Fibroblast of lung (primary cell): Measurements from ENCODE around the gene UAP1L1. TPM values are rescaled to one million over a fixed set of nuclear protein-coding genes. Genes with fewer than 3 reads are reported as not detected.

Experiments used
- DNase-seq, 2 donors: peaks; one replicate each; pipeline versions ENCODE4 v3.0.0 to v3.0.0-alpha.2; 2010; ENCODE audit warnings: low read depth in 2 of 2
- H2AFZ ChIP-seq: 2 replicates; pipeline ENCODE4 v1.5.1; 2012; ENCODE audit warnings: low read length, control low read depth, inconsistent platforms
- H3K27ac ChIP-seq: 2 replicates; pipeline ENCODE4 v1.5.1; 2011; ENCODE audit warnings: low read length, control low read depth; ENCODE audit not compliant: insufficient read depth
- H3K27me3 ChIP-seq: 2 replicates; pipeline ENCODE4 v1.5.1; 2011; ENCODE audit warnings: mild to moderate bottlenecking, low read length; ENCODE audit not compliant: control insufficient read depth, insufficient read depth
- H3K36me3 ChIP-seq: 2 replicates; pipeline ENCODE4 v1.5.1; 2011; ENCODE audit warnings: low read length; ENCODE audit not compliant: control insufficient read depth, insufficient read depth
- H3K4me1 ChIP-seq: 2 replicates; pipeline ENCODE4 v1.5.1; 2011; ENCODE audit warnings: low read length; ENCODE audit not compliant: control insufficient read depth, insufficient read depth; ENCODE audit errors: extremely low read depth
- H3K4me2 ChIP-seq: 2 replicates; pipeline ENCODE4 v1.5.1; 2011; ENCODE audit warnings: low read length, control low read depth; ENCODE audit not compliant: insufficient read depth; ENCODE audit errors: extremely low read depth
- H3K4me3 ChIP-seq, 4 experiments: fragments of 200-600 bp in 1 of 4; sonication (generic) in 1 of 4; replicated peaks in 1 of 4; 2 replicates each; pipeline ENCODE4 v1.5.1; 2011 to 2016; ENCODE audit warnings: low read length in 4 of 4, low read depth in 3 of 4, mild to moderate bottlenecking in 3 of 4, control low read depth in 2 of 4, inconsistent platforms in 1 of 4, mixed read lengths in 1 of 4; ENCODE audit not compliant: insufficient read depth in 1 of 4; ENCODE audit errors: control extremely low read depth in 1 of 4
- H3K79me2 ChIP-seq: 2 replicates; pipeline ENCODE4 v1.5.1; 2012; ENCODE audit warnings: mild to moderate bottlenecking, low read length, inconsistent platforms; ENCODE audit not compliant: control insufficient read depth, insufficient read depth
- H3K9ac ChIP-seq: 2 replicates; pipeline ENCODE4 v1.5.1; 2011; ENCODE audit warnings: mild to moderate bottlenecking, low read length, control low read depth; ENCODE audit not compliant: insufficient read depth
- H3K9me3 ChIP-seq: 2 replicates; pipeline ENCODE4 v1.5.1; 2012; ENCODE audit warnings: low read depth, low read length; ENCODE audit not compliant: control insufficient read depth, insufficient read depth
- H4K20me1 ChIP-seq: 2 replicates; pipeline ENCODE4 v1.5.1; 2011; ENCODE audit warnings: low read length; ENCODE audit not compliant: control insufficient read depth, insufficient read depth; ENCODE audit errors: extremely low read depth
- EZH2 ChIP-seq: IDR thresholded peaks from 2 replicates; pipeline ENCODE4 v1.5.1; 2012; ENCODE audit warnings: low read length, control low read depth, mild to moderate bottlenecking; ENCODE audit errors: missing control alignments
- polyA plus RNA-seq, 2 donors: library from polyadenylated mRNA; depleted of rRNA in 1 of 2; stranded (reverse) in 1 of 2; unstranded in 1 of 2; fragments of >200 nt; gene quantifications; 2 replicates each; pipeline ENCODE4 v1.2.1, GENCODE V29; 2011 to 2012; ENCODE audit warnings: missing spikeins in 1 of 2
- total RNA-seq: library from RNA; depleted of rRNA; stranded (reverse); fragments of >200 nt; gene quantifications from 2 replicates; pipeline ENCODE4 v1.2.1, GENCODE V29; 2014
- TF ChIP-seq, protein P1 (sequence below), 2 donors: IDR thresholded peaks in 1 of 2; conservative IDR thresholded peaks in 1 of 2; 1 replicate in 1 of 2; 2 replicates in 1 of 2; pipeline ENCODE4 v1.5.1; 2011 to 2012; ENCODE audit warnings: low read length in 2 of 2, control low read depth in 1 of 2, inconsistent platforms in 1 of 2, low read depth in 1 of 2, mild to moderate bottlenecking in 1 of 2

UAP1L1 gene
- total and polyA plus RNA-seq, 2 donors (not counting 1 experiment from before 2014, with no cell fraction given), result 16.4 to 21.1 TPM

- peak overlapping the region; percentile 81 for H2AFZ ChIP-seq
- H3K9ac ChIP-seq, result peak overlapping the region; percentile 64
- peaks cover 3% of the 10 kb centered on the region for H3K4me1 ChIP-seq
- no peaks in the 10 kb centered on the region for H3K9me3 ChIP-seq
- H3K36me3 ChIP-seq, result no peaks in the 10 kb centered on the region
- TF ChIP-seq EZH2, result no peak
- TF ChIP-seq, protein P1, sequence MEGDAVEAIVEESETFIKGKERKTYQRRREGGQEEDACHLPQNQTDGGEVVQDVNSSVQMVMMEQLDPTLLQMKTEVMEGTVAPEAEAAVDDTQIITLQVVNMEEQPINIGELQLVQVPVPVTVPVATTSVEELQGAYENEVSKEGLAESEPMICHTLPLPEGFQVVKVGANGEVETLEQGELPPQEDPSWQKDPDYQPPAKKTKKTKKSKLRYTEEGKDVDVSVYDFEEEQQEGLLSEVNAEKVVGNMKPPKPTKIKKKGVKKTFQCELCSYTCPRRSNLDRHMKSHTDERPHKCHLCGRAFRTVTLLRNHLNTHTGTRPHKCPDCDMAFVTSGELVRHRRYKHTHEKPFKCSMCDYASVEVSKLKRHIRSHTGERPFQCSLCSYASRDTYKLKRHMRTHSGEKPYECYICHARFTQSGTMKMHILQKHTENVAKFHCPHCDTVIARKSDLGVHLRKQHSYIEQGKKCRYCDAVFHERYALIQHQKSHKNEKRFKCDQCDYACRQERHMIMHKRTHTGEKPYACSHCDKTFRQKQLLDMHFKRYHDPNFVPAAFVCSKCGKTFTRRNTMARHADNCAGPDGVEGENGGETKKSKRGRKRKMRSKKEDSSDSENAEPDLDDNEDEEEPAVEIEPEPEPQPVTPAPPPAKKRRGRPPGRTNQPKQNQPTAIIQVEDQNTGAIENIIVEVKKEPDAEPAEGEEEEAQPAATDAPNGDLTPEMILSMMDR (conservative IDR thresholded peaks at IDR 0.05 in 1 of 2, IDR thresholded peaks at IDR 0.05 in 1 of 2; ENCODE audit: low read depth in 1 of 2, low read length in 2 of 2), result no peak
- no peaks in the 10 kb centered on the region for H4K20me1 ChIP-seq
- no peaks in the 10 kb centered on the region for H3K27me3 ChIP-seq
- peak overlapping the region; percentile 96 for H3K4me2 ChIP-seq
- DNase-seq, result peak; percentile 92 to 93
- peak overlapping the region; percentile 74 for H3K27ac ChIP-seq
- H3K4me3 ChIP-seq, result peak overlapping the region; percentile 71 to 88 (median 82)
- H3K79me2 ChIP-seq, result peaks cover 17% of the 10 kb centered on the region
These were observed 52.3 kb downstream of the UAP1L1 start for GRCh38 chr9:137129456-137130175.

- DNase-seq, result no peak
- H3K9me3 ChIP-seq, result no peaks in the 10 kb centered on the region
- H3K36me3 ChIP-seq, result no peaks in the 10 kb centered on the region
- H3K4me2 ChIP-seq, result peak overlapping the region; percentile 96
- H4K20me1 ChIP-seq, result no peaks in the 10 kb centered on the region
- H3K4me3 ChIP-seq, result peak overlapping the region; percentile 71 to 88 (median 82)
- H2AFZ ChIP-seq, result peak overlapping the region; percentile 81
- TF ChIP-seq, protein P1 (conservative IDR thresholded peaks at IDR 0.05 in 1 of 2, IDR thresholded peaks at IDR 0.05 in 1 of 2; ENCODE audit: low read depth in 1 of 2, low read length in 2 of 2), result no peak
- TF ChIP-seq EZH2, result no peak
- H3K4me1 ChIP-seq, result peaks cover 3% of the 10 kb centered on the region
- H3K27me3 ChIP-seq, result no peaks in the 10 kb centered on the region
- H3K27ac ChIP-seq, result peak overlapping the region; percentile 74
- H3K79me2 ChIP-seq, result peaks cover 17% of the 10 kb centered on the region
- H3K9ac ChIP-seq, result peak overlapping the region; percentile 64
These were observed 52.9 kb downstream of the UAP1L1 start for GRCh38 chr9:137130176-137130755.

Other genes with a start within 250 kb of the UAP1L1 start
Only the 30 nearest of the 36 such genes appear.
- gene TRAF2, start 191.0 kb upstream of the UAP1L1 start, total RNA-seq, result 8.0 and 8.4 TPM in 2 replicates
- gene TRAF2, start 191.0 kb upstream of the UAP1L1 start, polyA plus RNA-seq, result 3.7 and 4.3 TPM in 2 replicates
- 136 and 166 TPM in 2 replicates for gene FBXW5, start 132.8 kb upstream of the UAP1L1 start, total RNA-seq
- gene FBXW5, start 132.8 kb upstream of the UAP1L1 start, polyA plus RNA-seq, result 31.3 and 39.9 TPM in 2 replicates
- 1.2 TPM in 1 of 2 replicates, not detected in the other for gene C8G, start 132.3 kb upstream of the UAP1L1 start, total RNA-seq
- gene C8G, start 132.3 kb upstream of the UAP1L1 start, polyA plus RNA-seq, result 0.40 TPM in 1 of 2 replicates, not detected in the other
- 0.17 TPM in 1 of 2 replicates, not detected in the other for gene LCN12, start 125.2 kb upstream of the UAP1L1 start, total RNA-seq
- gene LCN12, start 125.2 kb upstream of the UAP1L1 start, polyA plus RNA-seq, result 0.02 TPM in 1 of 2 replicates, not detected in the other
- 89.9 and 90.3 TPM in 2 replicates for gene PTGDS, start 100.0 kb upstream of the UAP1L1 start, total RNA-seq
- gene PTGDS, start 100.0 kb upstream of the UAP1L1 start, polyA plus RNA-seq, result 2.0 and 4.9 TPM in 2 replicates
- gene LCNL1, start 94.5 kb upstream of the UAP1L1 start, total RNA-seq, result 3.3 and 6.3 TPM in 2 replicates
- 0.75 and 1.4 TPM in 2 replicates for gene LCNL1, start 94.5 kb upstream of the UAP1L1 start, polyA plus RNA-seq
- 13.7 and 14.9 TPM in 2 replicates for gene PAXX, start 85.1 kb upstream of the UAP1L1 start, total RNA-seq
- gene PAXX, start 85.1 kb upstream of the UAP1L1 start, polyA plus RNA-seq, result 6.1 and 9.9 TPM in 2 replicates
- gene CLIC3, start 80.9 kb upstream of the UAP1L1 start, total RNA-seq, result 1.3 and 3.5 TPM in 2 replicates
- gene CLIC3, start 80.9 kb upstream of the UAP1L1 start, polyA plus RNA-seq, result 0.98 and 1.5 TPM in 2 replicates
- 13.9 and 21.8 TPM in 2 replicates for gene ABCA2, start 49.3 kb upstream of the UAP1L1 start, total RNA-seq
- gene ABCA2, start 49.3 kb upstream of the UAP1L1 start, polyA plus RNA-seq, result 8.5 and 13.4 TPM in 2 replicates
- gene FUT7, start 45.4 kb upstream of the UAP1L1 start, total RNA-seq, result not detected in 2 replicates
- gene FUT7, start 45.4 kb upstream of the UAP1L1 start, polyA plus RNA-seq, result not detected in 2 replicates
- 10.5 and 15.7 TPM in 2 replicates for gene NPDC1, start 31.3 kb upstream of the UAP1L1 start, total RNA-seq
- 9.0 and 12.1 TPM in 2 replicates for gene NPDC1, start 31.3 kb upstream of the UAP1L1 start, polyA plus RNA-seq
- gene ENTPD2, start 23.5 kb upstream of the UAP1L1 start, total RNA-seq, result under 0.01 TPM in 2 replicates
- not detected in 2 replicates for gene ENTPD2, start 23.5 kb upstream of the UAP1L1 start, polyA plus RNA-seq
- 0.26 and 2.8 TPM in 2 replicates for gene SAPCD2, start 7.0 kb upstream of the UAP1L1 start, total RNA-seq
- gene SAPCD2, start 7.0 kb upstream of the UAP1L1 start, polyA plus RNA-seq, result 0.85 and 2.7 TPM in 2 replicates
- 63.2 and 96.6 TPM in 2 replicates for gene MAN1B1, start 9.5 kb downstream of the UAP1L1 start, total RNA-seq
- 43.0 and 45.5 TPM in 2 replicates for gene MAN1B1, start 9.5 kb downstream of the UAP1L1 start, polyA plus RNA-seq
- 93.0 and 126 TPM in 2 replicates for gene DPP7, start 37.2 kb downstream of the UAP1L1 start, total RNA-seq
- 28.6 and 44.3 TPM in 2 replicates for gene DPP7, start 37.2 kb downstream of the UAP1L1 start, polyA plus RNA-seq
- gene GRIN1, start 61.6 kb downstream of the UAP1L1 start, total RNA-seq, result under 0.01 TPM in 1 of 2 replicates, not detected in the other
- gene GRIN1, start 61.6 kb downstream of the UAP1L1 start, polyA plus RNA-seq, result 0.06 and 0.08 TPM in 2 replicates
- not detected in 2 replicates for gene LRRC26, start 92.5 kb downstream of the UAP1L1 start, total RNA-seq
- gene LRRC26, start 92.5 kb downstream of the UAP1L1 start, polyA plus RNA-seq, result not detected in 2 replicates
- gene TMEM210, start 94.5 kb downstream of the UAP1L1 start, total RNA-seq, result not detected in 2 replicates
- not detected in 2 replicates for gene TMEM210, start 94.5 kb downstream of the UAP1L1 start, polyA plus RNA-seq
- gene ANAPC2, start 111.0 kb downstream of the UAP1L1 start, total RNA-seq, result 15.9 and 18.0 TPM in 2 replicates
- gene ANAPC2, start 111.0 kb downstream of the UAP1L1 start, polyA plus RNA-seq, result 9.1 and 12.3 TPM in 2 replicates
- gene SSNA1, start 111.2 kb downstream of the UAP1L1 start, total RNA-seq, result 56.3 and 58.3 TPM in 2 replicates
- gene SSNA1, start 111.2 kb downstream of the UAP1L1 start, polyA plus RNA-seq, result 37.7 and 51.2 TPM in 2 replicates
- gene TPRN, start 123.2 kb downstream of the UAP1L1 start, total RNA-seq, result 5.1 and 5.8 TPM in 2 replicates
- gene TPRN, start 123.2 kb downstream of the UAP1L1 start, polyA plus RNA-seq, result 1.6 and 2.3 TPM in 2 replicates
- 36.2 and 36.3 TPM in 2 replicates for gene TMEM203, start 128.1 kb downstream of the UAP1L1 start, total RNA-seq
- 38.6 and 44.9 TPM in 2 replicates for gene TMEM203, start 128.1 kb downstream of the UAP1L1 start, polyA plus RNA-seq
- 2.6 and 3.1 TPM in 2 replicates for gene NDOR1, start 128.2 kb downstream of the UAP1L1 start, total RNA-seq
- 2.4 and 5.6 TPM in 2 replicates for gene NDOR1, start 128.2 kb downstream of the UAP1L1 start, polyA plus RNA-seq
- 0.26 and 0.33 TPM in 2 replicates for gene RNF208, start 144.7 kb downstream of the UAP1L1 start, total RNA-seq
- 0.14 and 0.34 TPM in 2 replicates for gene RNF208, start 144.7 kb downstream of the UAP1L1 start, polyA plus RNA-seq
- 0.51 and 0.66 TPM in 2 replicates for gene CYSRT1, start 147.7 kb downstream of the UAP1L1 start, total RNA-seq
- gene CYSRT1, start 147.7 kb downstream of the UAP1L1 start, polyA plus RNA-seq, result 0.19 and 0.25 TPM in 2 replicates
- gene RNF224, start 150.0 kb downstream of the UAP1L1 start, total RNA-seq, result under 0.01 TPM in 1 of 2 replicates, not detected in the other
- gene RNF224, start 150.0 kb downstream of the UAP1L1 start, polyA plus RNA-seq, result not detected in 2 replicates
- not detected in 2 replicates for gene SLC34A3, start 153.4 kb downstream of the UAP1L1 start, total RNA-seq
- not detected in 2 replicates for gene SLC34A3, start 153.4 kb downstream of the UAP1L1 start, polyA plus RNA-seq
- gene TUBB4B, start 163.8 kb downstream of the UAP1L1 start, total RNA-seq, result 106 and 111 TPM in 2 replicates
- gene TUBB4B, start 163.8 kb downstream of the UAP1L1 start, polyA plus RNA-seq, result 332 and 663 TPM in 2 replicates
- gene STPG3, start 173.8 kb downstream of the UAP1L1 start, total RNA-seq, result not detected in 2 replicates
- not detected in 2 replicates for gene STPG3, start 173.8 kb downstream of the UAP1L1 start, polyA plus RNA-seq
- gene NELFB, start 177.8 kb downstream of the UAP1L1 start, total RNA-seq, result 40.6 and 50.0 TPM in 2 replicates
- gene NELFB, start 177.8 kb downstream of the UAP1L1 start, polyA plus RNA-seq, result 23.5 and 32.7 TPM in 2 replicates